MM.1S (cell line): ENCODE data around the gene PAFAH1B2.

Experiments used
- DNase-seq: peaks from one replicate; pipeline ENCODE4 v3.0.0-alpha.2; 2015
- H2AFZ ChIP-seq: fragments of 300-600 bp; sonication (generic); 2 replicates; pipeline ENCODE4 v1.6.0; 2016; ENCODE audit warnings: antibody characterized with exemption, low read length
- H3F3A ChIP-seq: fragments of 300-600 bp; sonication (generic); 2 replicates; pipeline ENCODE4 v1.6.1; 2016; ENCODE audit warnings: mild to moderate bottlenecking, antibody characterized with exemption, low read length, moderate library complexity, mixed read lengths; ENCODE audit not compliant: insufficient read depth
- H3K27ac ChIP-seq: fragments of 300-600 bp; sonication (generic); 2 replicates; pipeline ENCODE4 v1.5.1; 2016; ENCODE audit warnings: mild to moderate bottlenecking, low read length
- H3K27me3 ChIP-seq: fragments of 300-600 bp; sonication (generic); replicated peaks from 2 replicates; pipeline ENCODE4 v1.6.0; 2016; ENCODE audit warnings: low read length; ENCODE audit not compliant: insufficient read depth
- H3K36me3 ChIP-seq: fragments of 300-600 bp; sonication (generic); replicated peaks from 2 replicates; pipeline ENCODE4 v1.6.1; 2016; ENCODE audit warnings: mild to moderate bottlenecking, low read length, mixed read lengths; ENCODE audit not compliant: insufficient read depth
- H3K4me1 ChIP-seq: fragments of 300-600 bp; sonication (generic); 2 replicates; pipeline ENCODE4 v1.6.1; 2016; ENCODE audit warnings: low read length, mixed read lengths
- H3K4me2 ChIP-seq: fragments of 300-600 bp; sonication (generic); 2 replicates; pipeline ENCODE4 v1.6.0; 2016; ENCODE audit warnings: low read depth, low read length
- H3K4me3 ChIP-seq: fragments of 300-600 bp; sonication (generic); 2 replicates; pipeline ENCODE4 v1.5.1; 2016; ENCODE audit warnings: low read length, mixed read lengths
- H3K79me2 ChIP-seq: fragments of 300-600 bp; sonication (generic); 2 replicates; pipeline ENCODE4 v1.6.1; 2016; ENCODE audit warnings: mixed run types, low read length, mixed read lengths
- H3K9ac ChIP-seq: fragments of 300-600 bp; sonication (generic); 2 replicates; pipeline ENCODE4 v1.6.1; 2016; ENCODE audit warnings: low read length, mixed read lengths
- H3K9me2 ChIP-seq: fragments of 300-600 bp; sonication (generic); replicated peaks from 2 replicates; pipeline ENCODE4 v1.6.1; 2016; ENCODE audit warnings: mild to moderate bottlenecking, low read length, mixed read lengths; ENCODE audit not compliant: insufficient read depth
- H3K9me3 ChIP-seq: fragments of 300-600 bp; sonication (generic); replicated peaks from 2 replicates; pipeline ENCODE4 v1.6.1; 2016; ENCODE audit warnings: mild to moderate bottlenecking, low read length, mixed read lengths; ENCODE audit not compliant: insufficient read depth
- H4K20me1 ChIP-seq: fragments of 300-600 bp; sonication (generic); 2 replicates; pipeline ENCODE4 v1.6.1; 2016; ENCODE audit warnings: mild to moderate bottlenecking, low read length, moderate library complexity, mixed read lengths; ENCODE audit not compliant: insufficient read depth
- EZH2 ChIP-seq: fragments of 300-600 bp; sonication (generic); optimal IDR thresholded peaks from 2 replicates; pipeline ENCODE3; 2017; ENCODE audit warnings: low read depth, mild to moderate bottlenecking, antibody characterized with exemption, low read length, mixed read lengths
- EZH2phosphoT487 ChIP-seq: fragments of 300-600 bp; sonication (generic); IDR thresholded peaks from 2 replicates; pipeline ENCODE4 v1.6.1; 2018; ENCODE audit warnings: antibody characterized with exemption, low read length
- TF ChIP-seq, protein P1 (sequence below): fragments of 300-600 bp; sonication (generic); IDR thresholded peaks from 2 replicates; pipeline ENCODE4 v1.5.1; 2016; ENCODE audit warnings: antibody characterized with exemption, low read length, mixed read lengths

PAFAH1B2 gene

DNA sequence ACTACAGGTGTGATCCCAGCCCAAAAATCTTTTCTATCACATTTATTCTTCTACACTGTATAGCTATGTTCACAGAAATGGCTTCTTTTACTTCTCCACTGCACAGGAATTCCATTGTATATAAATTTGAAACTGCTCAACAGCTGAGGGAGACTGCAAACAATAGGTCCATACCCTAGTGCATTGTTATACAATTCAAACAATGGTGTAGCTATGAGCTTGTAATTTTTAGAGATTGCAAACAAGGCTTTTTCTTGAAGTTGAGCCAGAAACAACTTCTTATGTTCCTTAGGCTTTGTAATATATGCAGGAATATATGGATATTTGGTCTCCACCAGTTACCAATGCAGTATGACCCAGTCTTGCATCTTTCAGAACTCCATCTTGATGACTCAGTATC is 26.4 kb upstream of the PAFAH1B2 start:
- no peak overlapping the region for H3K9ac ChIP-seq
- no peaks in the 10 kb centered on the region for H3K27me3 ChIP-seq
- no peaks in the 10 kb centered on the region for H3K9me2 ChIP-seq
- no peaks in the 10 kb centered on the region for H3K79me2 ChIP-seq
- H2AFZ ChIP-seq: no peak overlapping the region
- DNase-seq: no peak
- no peaks in the 10 kb centered on the region for H4K20me1 ChIP-seq
- no peaks in the 10 kb centered on the region for H3F3A ChIP-seq
- H3K4me1 ChIP-seq: no peaks in the 10 kb centered on the region
- no peak overlapping the region for H3K27ac ChIP-seq
- TF ChIP-seq EZH2: no peak
- TF ChIP-seq, protein P1, sequence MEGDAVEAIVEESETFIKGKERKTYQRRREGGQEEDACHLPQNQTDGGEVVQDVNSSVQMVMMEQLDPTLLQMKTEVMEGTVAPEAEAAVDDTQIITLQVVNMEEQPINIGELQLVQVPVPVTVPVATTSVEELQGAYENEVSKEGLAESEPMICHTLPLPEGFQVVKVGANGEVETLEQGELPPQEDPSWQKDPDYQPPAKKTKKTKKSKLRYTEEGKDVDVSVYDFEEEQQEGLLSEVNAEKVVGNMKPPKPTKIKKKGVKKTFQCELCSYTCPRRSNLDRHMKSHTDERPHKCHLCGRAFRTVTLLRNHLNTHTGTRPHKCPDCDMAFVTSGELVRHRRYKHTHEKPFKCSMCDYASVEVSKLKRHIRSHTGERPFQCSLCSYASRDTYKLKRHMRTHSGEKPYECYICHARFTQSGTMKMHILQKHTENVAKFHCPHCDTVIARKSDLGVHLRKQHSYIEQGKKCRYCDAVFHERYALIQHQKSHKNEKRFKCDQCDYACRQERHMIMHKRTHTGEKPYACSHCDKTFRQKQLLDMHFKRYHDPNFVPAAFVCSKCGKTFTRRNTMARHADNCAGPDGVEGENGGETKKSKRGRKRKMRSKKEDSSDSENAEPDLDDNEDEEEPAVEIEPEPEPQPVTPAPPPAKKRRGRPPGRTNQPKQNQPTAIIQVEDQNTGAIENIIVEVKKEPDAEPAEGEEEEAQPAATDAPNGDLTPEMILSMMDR: no peak
- TF ChIP-seq EZH2phosphoT487: no peak
- no peak overlapping the region for H3K4me3 ChIP-seq
- H3K4me2 ChIP-seq: no peak overlapping the region
- no peaks in the 10 kb centered on the region for H3K9me3 ChIP-seq
- H3K36me3 ChIP-seq: no peaks in the 10 kb centered on the region

DNA sequence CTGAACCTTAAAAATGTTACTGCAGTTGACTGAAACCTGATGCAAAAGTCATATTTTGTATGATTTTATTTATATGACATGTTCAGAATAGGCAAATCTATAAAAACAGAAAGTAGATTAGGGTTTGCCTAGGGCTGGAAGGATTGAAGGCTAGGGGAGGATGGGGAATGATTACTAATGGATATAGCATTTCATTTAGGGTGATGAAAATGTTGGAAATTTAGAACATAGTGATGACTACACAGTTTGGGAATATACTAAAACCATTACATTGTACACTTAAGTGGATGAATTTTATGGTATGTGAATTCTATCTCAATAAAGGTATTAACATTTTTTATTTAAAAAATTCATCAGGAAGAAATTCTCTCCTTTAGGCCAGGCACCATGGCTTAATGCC is 22.9 kb upstream of the PAFAH1B2 start:
- H3K9me3 ChIP-seq: no peaks in the 10 kb centered on the region
- no peak overlapping the region for H3K4me2 ChIP-seq
- no peaks in the 10 kb centered on the region for H3K36me3 ChIP-seq
- H3K4me3 ChIP-seq: no peak overlapping the region
- no peak overlapping the region for H2AFZ ChIP-seq
- no peak overlapping the region for H3K9ac ChIP-seq
- DNase-seq: no peak
- H3K4me1 ChIP-seq: no peaks in the 10 kb centered on the region
- no peaks in the 10 kb centered on the region for H3F3A ChIP-seq
- H3K9me2 ChIP-seq: no peaks in the 10 kb centered on the region
- H3K27me3 ChIP-seq: no peaks in the 10 kb centered on the region
- no peak for TF ChIP-seq EZH2phosphoT487
- H3K27ac ChIP-seq: no peak overlapping the region
- no peaks in the 10 kb centered on the region for H4K20me1 ChIP-seq
- no peaks in the 10 kb centered on the region for H3K79me2 ChIP-seq

DNA sequence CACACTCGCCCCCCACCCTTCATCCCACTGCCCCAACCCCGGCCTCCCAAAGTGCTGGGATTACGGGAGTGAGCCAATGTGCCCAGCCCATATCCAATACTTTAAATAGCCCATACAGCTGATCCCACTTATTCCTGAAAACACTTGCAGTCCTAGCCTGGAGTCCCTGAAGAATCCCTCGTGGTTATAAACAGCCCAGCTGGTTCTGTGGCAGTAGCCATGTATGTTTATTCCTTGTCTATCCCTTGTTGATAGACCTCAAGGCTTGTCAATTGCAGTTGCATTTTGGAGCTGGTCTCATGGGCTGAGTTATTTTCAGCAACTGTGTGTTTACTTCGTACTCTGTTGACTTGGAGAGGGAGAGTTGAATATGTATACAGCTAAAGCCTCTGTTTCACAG is 21.5 kb upstream of the PAFAH1B2 start:
- no peaks in the 10 kb centered on the region for H3F3A ChIP-seq
- no peaks in the 10 kb centered on the region for H3K36me3 ChIP-seq
- H3K9me2 ChIP-seq: no peaks in the 10 kb centered on the region
- H3K9me3 ChIP-seq: no peaks in the 10 kb centered on the region
- no peaks in the 10 kb centered on the region for H3K79me2 ChIP-seq
- H3K4me2 ChIP-seq: no peak overlapping the region
- no peak for DNase-seq
- H3K4me3 ChIP-seq: no peak overlapping the region
- no peaks in the 10 kb centered on the region for H4K20me1 ChIP-seq
- no peak for TF ChIP-seq EZH2
- TF ChIP-seq, protein P1: no peak
- no peak for TF ChIP-seq EZH2phosphoT487
- H3K4me1 ChIP-seq: no peaks in the 10 kb centered on the region
- H3K9ac ChIP-seq: no peak overlapping the region
- no peaks in the 10 kb centered on the region for H3K27me3 ChIP-seq
- no peak overlapping the region for H2AFZ ChIP-seq
- H3K27ac ChIP-seq: no peak overlapping the region

DNA sequence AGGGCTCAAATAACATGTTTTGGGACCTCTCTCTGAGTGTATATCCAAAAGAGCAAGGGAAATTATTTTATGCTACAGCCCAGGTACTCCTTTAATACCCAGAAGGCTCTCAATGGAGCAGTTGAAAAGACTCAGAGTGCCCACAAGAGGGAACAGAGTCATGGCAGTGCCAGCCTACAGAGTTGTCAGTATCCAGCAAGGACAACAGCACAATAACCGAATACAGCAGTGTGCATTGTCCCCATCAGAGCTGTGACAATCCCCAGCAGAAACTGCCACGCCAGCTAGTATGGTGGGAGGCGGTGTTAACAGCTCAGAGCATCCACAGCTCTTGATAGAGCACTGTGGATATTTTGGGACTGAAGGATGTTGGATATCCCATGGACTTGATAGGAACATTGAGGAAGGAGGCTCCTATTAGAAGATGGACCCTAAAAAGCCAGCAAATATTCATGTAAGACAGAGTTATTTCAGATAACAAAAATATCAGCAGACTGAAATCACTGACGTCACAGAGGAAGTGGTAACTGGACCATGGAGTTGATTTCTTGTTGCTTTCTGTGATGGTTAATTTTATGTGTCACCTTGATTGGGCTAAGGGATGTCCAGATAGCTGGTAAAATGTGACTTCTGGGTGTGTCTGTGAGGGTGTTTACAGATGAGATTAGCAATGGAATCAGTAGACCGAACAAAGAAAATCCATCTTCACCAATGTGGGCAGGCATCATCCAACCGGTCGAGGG is 17.7 kb upstream of the PAFAH1B2 start:
- TF ChIP-seq EZH2 (no peak), EZH2phosphoT487 (no peak)
- TF ChIP-seq, protein P1: no peak
- H3K27me3 ChIP-seq: no peaks in the 10 kb centered on the region

More for the DNA sequence above, 17.7 kb upstream of the PAFAH1B2 start:
- no peak overlapping the region for H3K4me3 ChIP-seq
- no peaks in the 10 kb centered on the region for H4K20me1 ChIP-seq
- no peaks in the 10 kb centered on the region for H3K4me1 ChIP-seq
- H3F3A ChIP-seq: no peaks in the 10 kb centered on the region
- no peaks in the 10 kb centered on the region for H3K36me3 ChIP-seq
- no peak overlapping the region for H3K9ac ChIP-seq
- no peak overlapping the region for H3K27ac ChIP-seq
- no peak for DNase-seq
- H3K9me2 ChIP-seq: no peaks in the 10 kb centered on the region
- no peaks in the 10 kb centered on the region for H3K79me2 ChIP-seq
- H3K4me2 ChIP-seq: no peak overlapping the region
- no peak overlapping the region for H2AFZ ChIP-seq
- H3K9me3 ChIP-seq: no peaks in the 10 kb centered on the region
